Measurements from ENCODE around the gene TLE1.
A peak's percentile ranks its signal among the peaks of the same experiment; 100 is the strongest.

TLE1 gene

DNA sequence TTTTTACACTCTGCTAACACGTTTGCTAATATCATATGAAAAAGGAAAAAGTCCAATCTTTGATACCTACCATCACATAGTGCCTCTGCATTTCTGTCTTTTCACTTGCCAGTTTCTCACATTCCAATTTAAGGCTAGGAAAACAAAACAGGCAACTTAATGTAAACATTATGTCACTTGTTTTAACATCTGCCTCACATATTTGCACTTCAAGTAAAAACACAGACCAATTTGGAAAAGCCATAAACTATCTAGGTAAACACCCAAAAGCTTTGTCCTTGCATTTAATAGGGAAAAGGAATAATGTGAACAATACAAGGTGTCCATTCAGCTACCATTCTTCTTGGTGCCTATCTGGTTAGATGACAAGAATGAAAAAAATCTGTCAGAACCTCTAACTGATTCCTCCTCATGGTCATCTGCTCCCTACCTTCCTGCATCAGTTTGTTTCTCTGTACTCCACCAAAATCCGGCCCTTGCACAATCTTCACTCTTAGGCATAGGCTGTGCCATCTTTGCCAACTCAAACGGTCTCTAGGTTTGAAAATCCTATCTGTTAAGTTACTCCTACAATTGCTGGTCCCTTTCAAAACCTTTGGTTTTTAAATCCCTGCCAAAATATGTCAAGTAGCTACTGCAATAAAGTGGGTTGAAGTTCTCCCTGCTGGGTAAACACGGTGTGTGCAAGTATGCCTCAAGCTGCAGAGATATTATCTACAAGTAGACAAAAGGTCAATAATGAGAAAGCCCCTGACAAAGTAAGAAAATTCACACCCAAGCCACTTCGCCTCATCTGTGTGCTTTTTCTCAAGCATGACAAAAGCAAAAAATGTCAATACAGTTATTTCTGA, 3.4 kb downstream of the TLE1 start:
- H3K4me1 ChIP-seq (ENCODE audit: insufficient read depth, low read length): peaks cover 46% of the 10 kb centered on the region
- H3K36me3 ChIP-seq (ENCODE audit: insufficient read depth, low read length): peaks cover 55% of the 10 kb centered on the region
- no peak overlapping the region; the same call in 1 of the 2 replicates for H3K9ac ChIP-seq (ENCODE audit: low read depth, low read length)
- no peak overlapping the region for H3K27ac ChIP-seq (ENCODE audit: low read depth, low read length)
- no peaks in the 10 kb centered on the region for H3K9me3 ChIP-seq (ENCODE audit: insufficient read depth, low read depth, low read length)
- H3K4me3 ChIP-seq (ENCODE audit: low read length): peak overlapping the region; percentile 78
- 57% methylated on average over 5 of the region's 5 CpGs for WGBS
- H3K27me3 ChIP-seq (ENCODE audit: insufficient read depth, low read length): peaks cover 6% of the 10 kb centered on the region

DNA sequence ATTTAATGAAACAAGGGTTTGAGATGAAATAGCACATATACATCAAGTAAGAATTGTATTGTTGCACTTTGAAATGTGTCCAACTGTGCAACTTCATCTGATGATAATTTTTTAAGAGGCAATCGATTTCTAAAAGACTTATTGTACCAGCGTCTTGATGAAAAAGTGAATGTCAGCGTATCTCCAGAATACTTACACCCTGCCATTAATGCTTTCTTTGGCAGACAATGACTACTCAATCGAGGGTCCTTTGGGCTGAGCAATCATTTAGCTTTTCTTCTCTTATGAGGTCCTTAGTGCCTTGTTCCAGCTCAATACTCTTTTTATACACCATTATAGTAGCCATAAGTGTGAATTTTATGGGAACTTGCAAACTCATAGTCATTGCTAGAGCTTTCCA, 4.7 kb downstream of the TLE1 start:
- peak overlapping the region; percentile 78; the same call in 1 of the 2 replicates for H3K4me3 ChIP-seq (ENCODE audit: low read length)
- peaks cover 53% of the 10 kb centered on the region for H3K4me1 ChIP-seq (ENCODE audit: insufficient read depth, low read length)

DNA sequence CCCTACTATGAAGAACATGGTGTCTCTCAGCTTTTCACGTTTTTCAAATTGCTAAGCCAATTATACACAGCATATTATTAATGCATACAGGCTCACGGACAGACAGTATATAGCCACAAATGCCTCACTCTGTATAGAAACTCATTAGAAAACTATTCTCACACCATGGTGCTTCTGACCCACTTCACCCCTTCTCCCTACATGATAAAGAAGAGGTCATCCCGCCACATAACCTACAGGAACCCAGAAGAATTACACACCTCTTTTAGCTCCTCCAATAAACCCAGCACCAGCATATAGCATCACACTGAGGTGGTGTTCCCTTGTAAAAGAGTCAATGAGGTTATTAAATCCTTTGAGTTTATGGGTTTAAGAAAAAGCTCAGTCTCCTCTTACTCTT, 5.6 kb downstream of the TLE1 start:
- no peak overlapping the region for H3K4me3 ChIP-seq (ENCODE audit: low read length)
- H3K9me3 ChIP-seq (ENCODE audit: insufficient read depth, low read depth, low read length): no peaks in the 10 kb centered on the region
- no peaks in the 10 kb centered on the region for H3K27me3 ChIP-seq (ENCODE audit: insufficient read depth, low read length)
- H3K36me3 ChIP-seq (ENCODE audit: insufficient read depth, low read length): peaks cover 77% of the 10 kb centered on the region
- WGBS: 79% methylated on average over 3 of the region's 3 CpGs
- no peak overlapping the region for H3K27ac ChIP-seq (ENCODE audit: low read depth, low read length)
- H3K4me1 ChIP-seq (ENCODE audit: insufficient read depth, low read length): peaks cover 53% of the 10 kb centered on the region
- no peak overlapping the region for H3K9ac ChIP-seq (ENCODE audit: low read depth, low read length)

More for the DNA sequence above, 4.7 kb downstream of the TLE1 start:
- H3K27ac ChIP-seq (ENCODE audit: low read depth, low read length): no peak overlapping the region
- no peaks in the 10 kb centered on the region for H3K9me3 ChIP-seq (ENCODE audit: insufficient read depth, low read depth, low read length)
- peaks cover 68% of the 10 kb centered on the region for H3K36me3 ChIP-seq (ENCODE audit: insufficient read depth, low read length)
- no peaks in the 10 kb centered on the region for H3K27me3 ChIP-seq (ENCODE audit: insufficient read depth, low read length)
- WGBS: 90% methylated on average over 4 of the region's 4 CpGs
- H3K9ac ChIP-seq (ENCODE audit: low read depth, low read length): no peak overlapping the region

DNA sequence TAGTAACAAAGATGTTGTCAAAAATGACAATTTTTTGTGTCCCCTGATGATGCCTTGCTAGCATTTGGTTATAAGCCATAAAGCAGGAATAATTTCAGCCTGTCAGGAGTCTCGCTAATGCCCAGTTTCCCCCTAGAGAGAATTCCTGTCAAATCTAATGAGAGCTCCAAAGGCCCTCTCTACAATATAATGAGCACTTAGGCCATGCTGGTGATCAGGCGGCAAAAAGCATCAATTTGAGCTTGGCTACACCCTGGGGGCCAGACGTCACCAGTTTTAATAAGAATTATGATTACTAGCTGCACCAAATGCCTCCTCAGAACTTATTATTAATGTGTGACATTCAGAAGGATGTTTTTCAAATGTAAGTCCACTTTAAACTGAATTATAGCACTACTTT, 6.1 kb downstream of the TLE1 start:
- H3K9me3 ChIP-seq (ENCODE audit: insufficient read depth, low read depth, low read length): no peaks in the 10 kb centered on the region
- H3K9ac ChIP-seq (ENCODE audit: low read depth, low read length): no peak overlapping the region
- no peaks in the 10 kb centered on the region for H3K27me3 ChIP-seq (ENCODE audit: insufficient read depth, low read length)
- WGBS: 89% methylated on average over 3 of the region's 3 CpGs
- no peak overlapping the region for H3K27ac ChIP-seq (ENCODE audit: low read depth, low read length)
- H3K4me1 ChIP-seq (ENCODE audit: insufficient read depth, low read length): peaks cover 53% of the 10 kb centered on the region
- peaks cover 82% of the 10 kb centered on the region for H3K36me3 ChIP-seq (ENCODE audit: insufficient read depth, low read length)
- H3K4me3 ChIP-seq (ENCODE audit: low read length): no peak overlapping the region

DNA sequence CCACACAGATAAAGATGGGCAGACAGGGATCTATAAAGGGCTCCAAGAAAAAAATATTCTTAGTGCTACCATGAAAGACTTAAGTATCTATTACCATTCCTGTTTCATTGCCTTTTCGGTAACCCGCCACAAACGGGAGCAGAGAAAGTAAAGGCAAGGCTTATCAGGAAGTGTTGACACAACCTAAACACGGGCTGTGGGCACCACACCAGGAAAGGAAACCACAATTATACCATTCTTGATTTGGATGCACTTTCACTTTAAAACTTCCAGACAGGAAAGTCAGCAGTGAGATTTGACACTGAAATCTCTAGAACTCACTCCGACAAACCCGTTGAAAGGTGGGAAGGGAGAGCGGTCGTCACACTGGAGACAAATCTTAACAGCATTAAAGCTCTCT, 6.5 kb downstream of the TLE1 start:
- Histone ChIP-seq H3K4me1 (ENCODE audit: insufficient read depth, low read length) (peaks cover 56% of the 10 kb centered on the region), H3K9ac (ENCODE audit: low read depth, low read length) (no peak overlapping the region), H3K4me3 (ENCODE audit: low read length) (no peak overlapping the region), H3K27ac (ENCODE audit: low read depth, low read length) (no peak overlapping the region), H3K27me3 (ENCODE audit: insufficient read depth, low read length) (no peaks in the 10 kb centered on the region), H3K9me3 (ENCODE audit: insufficient read depth, low read depth, low read length) (no peaks in the 10 kb centered on the region), H3K36me3 (ENCODE audit: insufficient read depth, low read length) (peaks cover 86% of the 10 kb centered on the region)
- 92% methylated on average over 8 of the region's 8 CpGs for WGBS

DNA sequence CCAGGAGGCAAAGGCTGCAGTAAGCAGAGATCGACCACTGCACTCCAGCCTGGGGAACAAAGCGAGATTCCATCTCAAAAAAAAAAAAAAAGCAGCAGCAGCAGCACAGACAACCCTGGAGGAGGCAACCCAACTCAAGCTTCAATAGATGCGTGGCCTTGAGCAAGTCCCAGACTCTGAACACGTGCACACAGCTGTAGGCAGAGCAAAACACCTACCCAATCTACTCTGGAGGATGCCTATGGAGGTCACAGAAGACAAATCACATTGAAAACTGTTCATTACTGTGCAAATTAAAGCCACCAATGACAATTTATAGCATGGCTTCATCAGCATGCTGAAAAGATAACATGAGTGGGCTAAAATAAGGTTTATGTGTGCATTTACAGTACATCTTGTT, 7.2 kb downstream of the TLE1 start:
- Histone ChIP-seq H3K9ac (ENCODE audit: low read depth, low read length) (no peak overlapping the region), H3K27ac (ENCODE audit: low read depth, low read length) (no peak overlapping the region), H3K27me3 (ENCODE audit: insufficient read depth, low read length) (no peaks in the 10 kb centered on the region), H3K4me3 (ENCODE audit: low read length) (no peak overlapping the region), H3K36me3 (ENCODE audit: insufficient read depth, low read length) (peaks cover 90% of the 10 kb centered on the region), H3K9me3 (ENCODE audit: insufficient read depth, low read depth, low read length) (no peaks in the 10 kb centered on the region), H3K4me1 (ENCODE audit: insufficient read depth, low read length) (peaks cover 59% of the 10 kb centered on the region)
- WGBS: 93% methylated on average over 4 of the region's 4 CpGs

DNA sequence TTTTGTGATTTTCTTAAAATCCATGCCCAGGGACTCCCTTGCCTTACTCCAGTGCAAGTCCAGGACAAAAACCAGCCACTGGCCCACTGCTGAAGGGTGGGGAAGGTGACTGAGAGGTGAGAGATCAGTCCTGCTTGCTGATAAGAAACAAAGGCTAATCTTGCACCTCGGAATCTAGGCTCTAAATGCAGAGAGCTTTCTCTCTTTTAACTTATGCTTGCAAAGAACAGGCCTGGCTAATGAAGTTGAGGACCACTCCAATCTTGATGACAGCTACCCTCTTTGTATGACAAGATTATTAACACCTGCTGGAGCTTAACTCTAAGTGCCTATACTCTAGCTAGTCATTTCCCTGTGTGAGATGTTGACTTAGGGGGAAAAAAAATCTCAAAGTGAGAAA, 8.8 kb downstream of the TLE1 start:
- H3K36me3 ChIP-seq (ENCODE audit: insufficient read depth, low read length): peaks cover 89% of the 10 kb centered on the region
- H3K27me3 ChIP-seq (ENCODE audit: insufficient read depth, low read length): no peaks in the 10 kb centered on the region
- H3K4me3 ChIP-seq (ENCODE audit: low read length): no peak overlapping the region
- peaks cover 47% of the 10 kb centered on the region for H3K4me1 ChIP-seq (ENCODE audit: insufficient read depth, low read length)
- H3K27ac ChIP-seq (ENCODE audit: low read depth, low read length): no peak overlapping the region
- no peak overlapping the region for H3K9ac ChIP-seq (ENCODE audit: low read depth, low read length)
- WGBS: 63% methylated on average over 1 of the region's 1 CpG
- no peaks in the 10 kb centered on the region for H3K9me3 ChIP-seq (ENCODE audit: insufficient read depth, low read depth, low read length)

DNA sequence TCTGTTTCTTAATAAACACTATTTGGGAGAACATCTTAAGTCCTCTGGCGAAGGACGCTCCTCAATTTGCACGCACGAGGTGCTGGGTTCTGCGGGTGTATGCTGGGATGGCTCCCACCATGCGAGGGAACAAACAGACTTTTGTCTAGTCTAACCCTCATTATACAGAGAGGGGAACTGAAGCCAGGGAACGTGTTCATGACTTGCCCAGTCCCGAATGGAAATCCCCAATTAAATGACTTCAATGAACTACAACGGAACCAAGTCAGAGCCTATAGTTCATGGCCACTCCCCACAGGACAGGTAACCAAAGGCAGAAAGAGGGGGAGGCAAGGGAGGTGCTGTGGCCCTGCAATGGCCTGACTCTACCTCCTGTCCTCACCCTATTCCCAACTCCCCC, 9.3 kb downstream of the TLE1 start:
- H3K27me3 ChIP-seq (ENCODE audit: insufficient read depth, low read length): no peaks in the 10 kb centered on the region
- H3K4me3 ChIP-seq (ENCODE audit: low read length): no peak overlapping the region
- peaks cover 42% of the 10 kb centered on the region for H3K4me1 ChIP-seq (ENCODE audit: insufficient read depth, low read length)
- 83% methylated on average over 9 of the region's 9 CpGs for WGBS
- peaks cover 84% of the 10 kb centered on the region for H3K36me3 ChIP-seq (ENCODE audit: insufficient read depth, low read length)
- H3K27ac ChIP-seq (ENCODE audit: low read depth, low read length): no peak overlapping the region
- no peak overlapping the region for H3K9ac ChIP-seq (ENCODE audit: low read depth, low read length)
- H3K9me3 ChIP-seq (ENCODE audit: insufficient read depth, low read depth, low read length): no peaks in the 10 kb centered on the region

DNA sequence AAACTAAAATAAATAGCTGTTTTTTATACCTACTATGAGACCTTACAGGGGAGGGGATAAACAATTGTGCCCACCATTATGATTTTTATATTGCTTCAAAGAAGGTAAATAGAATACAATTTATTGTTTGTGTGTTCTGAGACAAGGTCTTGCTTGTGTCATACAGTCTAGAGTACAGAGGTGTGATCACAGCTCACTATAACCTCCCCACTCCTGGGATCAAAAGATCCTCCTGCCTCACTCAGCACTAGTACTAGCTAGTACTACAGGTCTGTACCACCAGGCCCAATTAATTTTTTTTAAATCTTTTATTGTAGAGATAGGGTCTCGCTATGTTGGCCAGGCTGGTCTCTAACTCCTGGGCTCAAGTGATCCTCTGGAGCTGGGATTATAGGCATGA, 11.3 kb downstream of the TLE1 start:
- H3K27me3 ChIP-seq (ENCODE audit: insufficient read depth, low read length): no peaks in the 10 kb centered on the region
- H3K4me3 ChIP-seq (ENCODE audit: low read length): no peak overlapping the region
- H3K9me3 ChIP-seq (ENCODE audit: insufficient read depth, low read depth, low read length): no peaks in the 10 kb centered on the region
- H3K9ac ChIP-seq (ENCODE audit: low read depth, low read length): no peak overlapping the region
- H3K36me3 ChIP-seq (ENCODE audit: insufficient read depth, low read length): peaks cover 82% of the 10 kb centered on the region
- 96% methylated on average over 1 of the region's 1 CpG for WGBS
- peaks cover 23% of the 10 kb centered on the region for H3K4me1 ChIP-seq (ENCODE audit: insufficient read depth, low read length)
- no peak overlapping the region for H3K27ac ChIP-seq (ENCODE audit: low read depth, low read length)

DNA sequence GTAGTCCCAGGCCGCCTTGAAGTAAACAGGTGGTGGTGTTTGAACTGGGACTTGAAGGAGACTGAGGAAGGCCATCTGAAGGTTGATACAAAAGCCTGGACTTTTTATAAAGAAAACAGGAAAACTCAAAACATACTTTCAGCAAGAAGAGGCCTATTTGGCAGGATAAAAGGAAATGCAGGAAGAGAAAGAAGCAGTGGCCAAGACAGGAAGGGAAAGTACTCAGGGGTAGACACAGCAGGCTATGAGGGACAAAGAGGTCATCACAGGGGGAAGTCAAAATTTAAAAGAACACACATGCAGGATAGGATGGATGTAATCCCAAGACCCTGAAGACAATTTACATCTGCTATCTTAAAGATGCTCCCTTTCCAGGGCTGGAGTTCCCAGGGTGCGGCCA, 13.0 kb downstream of the TLE1 start:
- H3K27me3 ChIP-seq (ENCODE audit: insufficient read depth, low read length): no peaks in the 10 kb centered on the region
- no peaks in the 10 kb centered on the region for H3K9me3 ChIP-seq (ENCODE audit: insufficient read depth, low read depth, low read length)
- H3K27ac ChIP-seq (ENCODE audit: low read depth, low read length): no peak overlapping the region
- WGBS: 89% methylated on average over 2 of the region's 2 CpGs
- peaks cover 18% of the 10 kb centered on the region; the same call in 1 of the 2 replicates for H3K4me1 ChIP-seq (ENCODE audit: insufficient read depth, low read length)
- H3K4me3 ChIP-seq (ENCODE audit: low read length): no peak overlapping the region
- H3K9ac ChIP-seq (ENCODE audit: low read depth, low read length): no peak overlapping the region
- H3K36me3 ChIP-seq (ENCODE audit: insufficient read depth, low read length): peaks cover 80% of the 10 kb centered on the region

DNA sequence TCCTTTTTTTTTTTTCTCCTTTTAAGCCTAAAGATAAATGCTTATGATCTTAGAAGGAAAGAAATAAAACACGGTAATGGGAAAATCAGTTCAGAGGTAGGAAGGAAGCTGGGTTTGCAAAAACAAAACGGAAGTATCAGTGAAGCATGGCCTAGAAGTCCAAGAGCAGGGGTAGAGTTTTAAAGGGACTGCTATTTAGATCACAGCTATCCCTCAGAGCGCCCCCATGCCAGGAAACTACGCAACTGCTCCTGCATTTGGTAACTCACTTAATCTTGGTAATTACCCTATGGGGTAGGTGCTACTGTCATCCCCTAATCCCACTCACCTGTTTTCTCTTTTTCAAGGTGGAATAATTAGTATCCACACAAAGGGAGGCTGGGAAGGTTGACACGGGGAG, 16.0 kb downstream of the TLE1 start:
- Histone ChIP-seq H3K4me1 (ENCODE audit: insufficient read depth, low read length) (peaks cover 17% of the 10 kb centered on the region), H3K27ac (ENCODE audit: low read depth, low read length) (no peak overlapping the region), H3K9ac (ENCODE audit: low read depth, low read length) (no peak overlapping the region), H3K4me3 (ENCODE audit: low read length) (no peak overlapping the region), H3K36me3 (ENCODE audit: insufficient read depth, low read length) (peaks cover 66% of the 10 kb centered on the region), H3K27me3 (ENCODE audit: insufficient read depth, low read length) (no peaks in the 10 kb centered on the region), H3K9me3 (ENCODE audit: insufficient read depth, low read depth, low read length) (no peaks in the 10 kb centered on the region)
- 77% methylated on average over 5 of the region's 5 CpGs for WGBS

Data from HUES64 (cell line).